GM19035 (cell line): ENCODE data around the gene RBMS1.

Source experiments
- ATAC-seq: cut with Tn5 transposase; IDR thresholded peaks from one replicate; pipeline ENCODE4 v1.9.1; 2021; ENCODE audit not compliant: unreplicated experiment

Gene RBMS1

DNA sequence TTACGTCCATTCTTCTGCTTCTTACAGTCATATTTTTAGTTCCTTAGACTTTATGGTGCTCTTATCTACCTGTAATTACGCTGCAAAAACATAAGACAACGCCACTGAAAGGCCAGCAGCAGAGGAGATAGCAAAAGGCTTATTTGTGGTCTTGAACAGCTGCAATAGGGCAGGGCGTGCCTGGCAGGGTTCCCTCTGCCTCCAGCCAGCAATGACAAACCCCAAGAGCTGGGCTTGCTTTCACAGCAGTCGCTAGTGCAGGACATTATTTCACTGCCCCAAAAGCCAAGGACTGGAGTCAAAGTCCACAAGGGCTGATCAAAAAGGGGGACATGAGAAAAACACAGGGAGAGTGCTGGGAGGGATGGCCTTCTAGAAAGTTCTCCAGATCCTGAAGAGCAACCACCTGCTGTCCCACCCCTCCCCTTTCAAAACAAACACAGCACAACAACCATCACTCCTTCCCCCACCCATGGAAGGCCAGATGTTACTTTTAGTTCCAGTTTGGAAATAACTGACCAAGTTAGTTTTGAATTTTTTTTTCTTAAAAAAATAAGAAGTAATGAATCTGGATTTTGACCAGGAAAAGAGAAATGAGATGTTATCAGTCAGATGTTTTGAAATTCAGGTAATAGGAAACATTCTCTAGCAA is 127.8 kb downstream of the RBMS1 start:
- no peak for ATAC-seq

DNA sequence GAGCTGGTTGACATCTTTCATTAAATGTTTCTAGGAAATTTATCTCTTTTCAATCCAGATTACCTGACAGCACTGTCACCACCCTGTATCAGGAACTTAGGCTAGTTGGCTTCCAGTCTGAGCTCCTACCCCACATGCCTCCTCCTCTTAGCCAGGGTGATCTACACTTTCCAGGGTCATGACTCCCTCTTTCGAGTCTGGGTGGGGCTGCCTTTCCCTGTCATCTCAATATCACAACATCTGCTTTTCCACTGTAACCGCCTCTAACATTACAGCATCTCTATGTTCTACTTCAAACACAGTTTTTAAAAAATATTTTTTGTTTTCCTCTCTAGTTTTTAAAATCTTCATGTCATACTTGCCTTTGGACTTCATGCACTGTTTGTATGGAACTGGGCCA is 129.2 kb downstream of the RBMS1 start:
- no peak for ATAC-seq

DNA sequence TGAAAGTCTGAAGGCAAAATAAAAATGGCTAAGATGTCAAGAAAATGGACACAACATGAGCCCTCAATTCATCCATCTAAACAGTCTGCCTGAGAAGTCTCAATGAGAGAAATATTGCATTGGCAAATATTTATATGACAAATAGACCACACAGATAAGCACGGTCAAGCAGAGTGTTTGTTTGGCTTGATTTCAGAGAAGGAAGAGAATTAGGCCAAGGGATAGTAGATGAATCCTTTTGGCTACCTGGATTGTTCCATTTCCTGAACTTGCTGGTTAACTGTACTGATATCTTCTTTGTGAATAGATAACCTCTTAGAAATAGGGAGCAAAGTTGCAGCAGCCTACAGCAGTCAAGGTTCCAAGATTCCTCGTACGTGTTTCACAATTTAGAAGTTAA is 129.6 kb downstream of the RBMS1 start:
- ATAC-seq, result no peak

DNA sequence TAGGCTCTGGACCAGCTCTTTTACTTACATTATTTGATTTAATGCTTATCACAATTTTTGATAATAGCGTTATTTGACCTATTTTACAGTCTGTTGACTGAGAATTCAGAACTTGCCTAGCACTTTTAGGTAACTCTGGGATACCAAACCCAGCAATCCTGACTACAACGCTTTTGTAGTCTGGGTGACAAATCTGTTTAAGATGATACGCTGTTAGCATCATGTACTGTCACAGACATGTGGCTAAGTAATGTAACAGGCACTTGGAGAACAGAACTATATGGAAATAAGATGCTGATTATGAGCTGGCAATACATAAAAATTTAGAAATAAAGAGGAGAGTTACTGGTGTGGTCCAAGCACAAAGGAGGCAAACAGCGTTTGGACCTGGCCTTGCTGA is 130.6 kb downstream of the RBMS1 start:
- no peak for ATAC-seq

DNA sequence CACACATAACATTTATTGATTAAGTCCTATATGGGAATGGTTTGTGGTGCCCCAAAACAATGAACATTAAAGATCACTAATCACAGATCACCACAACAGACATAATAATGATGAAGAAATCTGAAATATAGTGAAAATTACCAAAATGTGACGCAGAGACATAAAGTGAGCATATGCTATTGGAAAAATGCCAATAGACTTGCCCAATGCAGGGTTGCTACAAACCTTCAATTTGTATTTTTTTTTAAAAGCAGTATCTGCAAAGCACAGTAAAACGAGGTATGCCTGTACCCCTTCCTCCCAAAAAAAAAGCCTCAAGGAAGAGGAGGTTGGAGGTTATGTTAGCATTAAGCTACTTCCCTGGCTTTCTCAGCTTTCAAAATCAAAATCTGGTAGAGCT is 131.1 kb downstream of the RBMS1 start:
- ATAC-seq, result no peak

DNA sequence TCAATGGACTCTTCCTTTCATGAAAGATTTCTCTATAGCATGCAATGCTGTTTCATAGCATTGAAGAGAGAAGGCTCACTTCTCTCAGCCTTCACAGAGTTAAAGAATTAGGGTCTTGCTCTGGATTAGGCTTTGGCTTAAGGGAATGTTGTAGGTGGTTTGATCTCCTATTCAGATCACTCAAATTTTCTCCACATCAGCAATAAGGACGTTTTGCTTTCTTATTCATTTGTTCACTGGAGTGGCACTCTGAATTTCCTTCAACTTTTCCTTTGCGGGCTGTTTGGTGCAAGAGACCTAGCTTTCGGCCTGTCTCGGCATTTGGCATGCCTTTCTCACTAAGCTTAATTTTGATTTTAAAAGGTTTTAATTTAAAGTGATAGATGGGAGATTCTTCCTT is 131.6 kb downstream of the RBMS1 start:
- ATAC-seq, result no peak

DNA sequence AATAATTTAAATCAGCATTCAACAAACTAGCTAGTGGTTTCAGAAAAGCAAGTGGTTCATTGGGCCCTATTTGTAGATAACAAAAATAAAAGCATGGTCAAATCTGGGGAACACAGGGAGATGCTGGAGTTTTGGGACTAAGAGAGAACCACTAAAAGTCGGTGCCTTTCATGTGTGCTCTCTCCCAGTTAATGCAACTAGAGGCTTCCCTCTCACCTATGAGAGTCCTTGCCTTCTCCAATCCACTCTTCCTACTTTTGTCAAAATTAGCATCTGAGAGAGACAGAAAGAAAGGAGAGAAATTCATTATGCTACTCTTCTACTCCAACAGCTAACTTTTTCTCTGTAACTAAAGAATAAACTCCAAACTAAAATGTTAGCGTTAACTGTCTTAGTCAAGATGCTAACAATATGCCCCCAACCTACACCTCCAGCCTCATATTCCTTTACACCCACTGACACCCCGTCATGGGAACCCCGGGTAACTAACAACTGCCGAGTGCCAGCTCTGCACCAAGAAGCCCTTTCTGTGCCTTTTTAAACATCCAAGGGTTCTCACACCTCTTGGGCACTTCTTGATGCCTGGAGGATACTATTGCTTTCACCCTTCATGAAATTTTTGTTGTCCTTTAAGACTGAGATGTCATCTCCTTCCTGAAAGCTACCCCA is 133.4 kb downstream of the RBMS1 start:
- no peak for ATAC-seq

DNA sequence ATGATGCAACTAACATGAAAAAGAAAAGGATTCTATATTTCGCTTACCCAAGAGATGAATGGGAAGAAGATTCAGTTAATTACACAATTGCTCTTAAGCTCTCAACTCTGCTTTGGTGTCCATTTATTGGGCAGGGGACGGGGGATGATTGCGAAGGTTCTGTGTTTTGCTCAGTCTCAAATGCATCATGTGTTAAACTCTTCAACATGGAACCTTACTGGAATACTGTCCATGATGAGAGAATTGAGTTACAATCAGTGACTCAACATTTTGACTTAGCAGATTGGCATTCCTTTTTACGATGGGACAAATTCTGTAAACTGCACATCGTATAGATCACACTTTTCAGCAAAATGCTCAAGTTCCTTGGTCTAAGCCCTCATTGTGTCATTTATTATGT is 135.6 kb downstream of the RBMS1 start:
- ATAC-seq, result no peak

DNA sequence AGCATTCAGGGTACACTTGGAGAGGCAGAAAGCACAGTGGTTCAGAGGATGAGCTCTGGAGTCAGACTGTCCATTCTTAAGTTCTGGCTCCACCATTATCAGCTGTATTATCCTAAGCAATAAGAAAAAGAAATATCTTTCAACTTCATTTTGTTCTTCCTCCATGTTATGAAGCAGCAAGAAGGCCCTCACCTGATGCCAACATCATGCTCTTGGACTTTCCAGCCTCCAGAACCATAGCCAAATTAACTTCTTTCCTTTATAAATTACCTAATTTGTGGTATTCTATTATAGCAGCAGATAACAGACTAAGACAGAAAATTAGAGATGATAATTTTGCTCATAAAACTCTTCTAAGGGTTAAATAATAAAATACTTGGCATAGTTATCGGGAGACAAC is 137.1 kb downstream of the RBMS1 start:
- no peak for ATAC-seq

DNA sequence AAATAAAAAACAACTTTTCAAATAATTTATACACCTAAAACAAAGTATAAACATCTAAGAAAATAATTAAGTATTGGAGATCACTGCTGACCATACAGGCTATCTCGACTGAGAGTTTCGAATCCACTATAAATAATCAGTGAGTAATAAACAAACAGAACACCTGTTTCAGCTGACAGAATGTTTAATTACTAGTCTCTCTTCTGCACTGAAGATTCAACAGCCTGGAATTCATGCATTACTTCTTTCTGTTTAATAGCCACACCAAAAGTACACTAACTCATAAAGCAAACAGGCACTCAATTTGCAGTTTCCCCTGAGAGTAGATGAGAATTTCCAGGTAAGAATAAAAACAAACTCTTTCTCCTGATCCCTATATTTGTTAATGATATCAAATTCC is 138.5 kb downstream of the RBMS1 start:
- no peak for ATAC-seq

DNA sequence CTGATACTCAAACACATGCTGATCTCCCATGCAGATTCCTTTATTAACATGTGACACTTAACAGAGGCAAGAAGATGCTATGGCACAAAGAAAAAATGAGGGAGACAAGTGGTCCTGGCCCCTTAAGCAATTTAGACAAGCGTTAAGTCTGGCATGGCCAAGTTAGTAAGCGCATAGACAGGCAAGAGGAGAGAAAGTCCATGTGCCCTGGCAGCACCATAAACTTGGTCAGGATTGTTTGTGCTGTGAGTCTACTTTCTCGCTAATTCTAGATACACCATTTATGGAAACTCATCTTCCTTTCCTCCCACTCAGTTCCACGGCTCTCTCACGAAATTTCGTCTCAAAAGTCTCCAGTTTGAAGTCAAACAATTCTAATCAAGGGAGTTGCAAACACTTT is 138.9 kb downstream of the RBMS1 start:
- no peak for ATAC-seq

DNA sequence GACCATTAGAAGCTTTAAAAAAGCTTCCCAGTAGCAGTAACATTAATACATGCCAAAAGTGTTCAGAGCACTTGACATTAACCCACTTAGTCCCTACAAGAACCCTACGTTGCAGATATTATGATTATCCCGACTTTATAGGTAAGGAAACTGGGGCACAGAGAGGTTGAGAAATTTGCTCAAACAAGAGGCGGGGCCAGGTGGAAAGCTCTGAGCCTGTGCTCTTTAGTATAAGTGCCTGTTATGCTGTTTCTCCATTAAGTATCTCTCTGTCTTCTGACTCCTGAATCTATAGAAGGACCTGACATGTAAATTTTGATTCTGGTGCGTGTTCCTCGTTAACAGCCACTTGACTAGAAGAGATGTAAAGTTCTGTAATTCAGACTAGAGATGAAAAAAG is 139.8 kb downstream of the RBMS1 start:
- no peak for ATAC-seq

DNA sequence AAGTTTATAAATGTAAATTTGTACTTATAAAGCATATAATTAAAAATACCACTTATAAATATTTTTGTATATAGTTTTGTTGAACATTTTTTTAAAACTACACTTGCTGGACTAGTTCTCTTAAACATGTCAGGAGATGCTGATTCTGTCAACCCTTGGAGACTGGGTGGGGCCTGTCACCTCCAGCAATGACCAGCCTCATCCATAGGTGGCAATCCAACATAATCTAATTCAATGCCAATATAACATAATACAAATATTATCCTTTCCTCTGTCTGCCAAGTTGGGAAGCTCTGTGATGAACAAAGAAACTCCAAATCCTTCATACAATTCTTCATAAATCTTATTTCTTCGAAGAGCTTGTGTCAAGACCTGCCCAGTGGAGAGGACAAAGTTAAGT is 140.4 kb downstream of the RBMS1 start:
- no peak for ATAC-seq

DNA sequence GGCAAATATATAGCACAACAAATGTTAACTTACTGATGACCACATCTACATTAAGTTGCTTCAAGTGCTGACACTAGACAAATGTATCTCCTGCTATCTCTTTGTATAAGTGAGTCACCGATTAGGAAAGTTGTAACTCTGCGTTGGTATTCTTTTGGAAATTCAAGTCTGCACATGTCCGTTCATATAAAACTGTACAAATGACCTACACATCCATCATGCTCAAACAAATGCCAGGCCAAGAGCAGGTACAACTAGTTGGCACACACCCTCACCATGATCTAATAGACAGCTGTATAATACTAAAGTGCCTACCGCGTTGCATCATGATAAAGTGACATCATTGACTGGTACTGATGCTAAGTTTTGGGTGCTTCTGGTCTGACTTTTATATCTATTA is 141.1 kb downstream of the RBMS1 start:
- ATAC-seq, result no peak

DNA sequence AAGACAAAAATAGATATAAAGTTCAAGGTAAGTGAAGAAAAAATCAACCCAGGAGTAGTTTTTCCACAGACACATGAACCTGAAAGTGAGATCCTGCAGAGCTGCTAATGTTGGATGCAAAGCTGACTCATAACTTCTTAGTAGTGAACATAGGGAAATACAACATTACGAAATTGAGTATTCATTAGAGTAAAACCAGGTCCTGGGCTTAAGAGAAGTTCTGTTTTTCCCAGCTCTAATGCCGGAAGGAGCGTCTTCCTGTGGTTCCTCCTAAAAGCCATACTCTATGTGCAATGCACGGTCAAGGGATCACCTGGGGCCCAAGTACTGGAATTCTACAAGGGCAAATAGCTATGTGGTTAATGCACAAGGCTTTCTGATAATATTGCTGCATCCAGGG is 141.7 kb downstream of the RBMS1 start:
- no peak for ATAC-seq

DNA sequence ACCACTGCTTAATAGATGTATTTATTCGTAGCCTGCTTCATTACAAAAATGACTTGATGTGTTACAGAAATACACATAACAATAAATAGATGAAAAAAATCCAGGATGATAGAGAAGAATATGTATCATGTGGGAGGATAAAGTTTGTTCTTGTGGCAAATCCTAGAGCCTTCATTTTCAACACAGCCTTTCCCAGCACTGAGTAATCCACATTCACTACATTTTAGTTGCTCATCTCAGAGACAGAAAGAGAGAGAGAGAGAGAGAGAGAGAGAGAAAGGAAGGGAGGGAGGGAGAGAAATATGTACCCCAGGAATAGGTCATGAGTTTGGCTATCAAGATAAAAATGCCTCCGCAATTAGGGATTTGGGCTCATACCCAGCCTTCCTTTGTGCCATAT is 144.3 kb downstream of the RBMS1 start:
- no peak for ATAC-seq

DNA sequence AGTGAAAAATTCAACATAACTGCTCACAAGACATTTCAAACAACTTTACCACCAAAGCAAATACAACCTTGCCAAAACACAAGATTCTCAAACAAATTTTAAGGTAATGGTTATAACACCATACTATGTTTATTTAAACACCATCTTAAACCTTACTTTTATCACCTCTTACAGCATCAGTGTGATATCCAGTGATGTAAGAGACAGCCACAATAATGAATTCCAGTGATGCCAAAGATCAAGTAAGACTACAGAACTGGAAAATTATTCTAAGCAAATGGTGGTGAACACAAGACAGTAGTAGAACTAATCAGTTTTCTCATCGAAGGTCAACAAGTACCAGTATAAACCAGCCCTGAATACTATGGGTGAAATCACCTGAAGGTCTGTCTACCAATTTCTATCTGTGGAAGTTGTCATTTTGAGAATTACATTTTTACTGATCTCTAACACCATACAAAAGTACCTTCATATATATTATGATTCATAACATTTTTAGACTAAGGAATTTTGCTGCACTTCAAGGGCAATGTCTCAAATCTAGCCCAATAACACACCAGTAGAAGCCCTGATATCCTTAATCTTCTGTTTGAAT is 146.2 kb downstream of the RBMS1 start:
- ATAC-seq, result no peak

DNA sequence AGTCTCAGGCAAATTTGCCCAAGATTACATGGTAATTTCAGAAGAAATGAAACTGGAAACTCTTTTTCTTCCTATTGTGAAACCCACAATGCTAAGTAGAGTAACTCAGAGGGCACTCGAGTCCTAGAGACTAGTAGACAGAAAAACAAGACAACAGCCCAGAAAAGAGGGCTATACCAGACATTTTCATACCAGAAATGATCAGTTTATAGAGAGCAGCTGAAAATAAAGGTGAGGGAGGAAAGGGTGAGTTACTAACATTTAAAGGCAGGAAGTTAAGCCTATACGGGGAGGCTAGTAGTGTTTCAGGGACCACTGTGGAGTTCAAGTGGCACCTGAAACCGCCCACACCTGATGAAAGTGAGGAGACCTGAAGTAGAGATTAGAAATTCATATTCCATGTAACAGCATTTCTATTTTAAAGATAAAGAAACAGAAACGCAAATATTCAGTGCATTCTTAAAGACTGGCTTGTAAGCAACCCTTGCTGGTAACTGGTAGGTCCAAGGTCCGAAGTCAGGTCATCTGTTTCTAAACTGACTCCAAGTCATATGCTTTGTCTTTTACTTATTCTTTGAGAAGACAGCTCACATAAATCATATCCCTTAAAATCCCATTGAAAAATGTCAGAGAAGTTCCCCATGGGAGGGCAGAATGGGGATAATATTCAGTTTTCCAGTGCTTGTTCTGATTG is 148.4 kb downstream of the RBMS1 start:
- ATAC-seq, result no peak

DNA sequence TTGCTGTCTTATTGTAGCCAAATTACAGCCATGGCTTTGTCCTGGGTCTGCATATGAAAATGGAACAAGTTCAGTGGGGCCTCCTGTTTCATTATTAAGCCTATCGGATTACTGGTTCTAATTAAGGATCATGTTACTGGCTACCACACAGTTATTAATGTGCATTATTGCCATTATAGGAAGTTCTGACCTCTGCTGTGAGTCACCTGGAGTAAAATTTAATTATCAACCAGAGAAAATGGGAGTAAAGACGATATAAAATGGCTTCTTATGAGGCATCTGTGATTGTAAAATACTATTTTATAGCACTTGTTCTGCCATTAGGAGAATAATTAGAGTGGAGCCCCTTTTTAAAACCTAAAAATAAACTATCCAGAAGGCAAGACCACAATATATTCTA is 150.2 kb downstream of the RBMS1 start:
- ATAC-seq, result no peak

DNA sequence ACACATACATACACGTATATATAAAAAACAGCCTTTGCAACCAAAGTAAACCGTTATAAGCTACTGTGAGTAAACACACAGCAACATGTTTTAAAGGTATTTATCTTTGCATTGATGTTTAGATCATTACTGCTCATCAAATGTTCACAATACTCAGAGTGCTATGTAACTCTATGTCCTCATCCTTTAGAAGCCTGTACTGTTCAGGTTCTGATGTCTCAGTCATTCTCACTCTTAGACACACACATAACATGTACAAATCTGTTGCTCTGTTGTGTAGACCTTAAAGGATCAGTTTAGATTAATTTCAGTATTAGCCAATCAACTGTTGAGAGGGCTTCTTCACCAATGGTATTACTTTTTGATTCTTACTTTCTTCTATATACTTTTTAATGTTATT is 153.9 kb downstream of the RBMS1 start:
- ATAC-seq, result no peak

DNA sequence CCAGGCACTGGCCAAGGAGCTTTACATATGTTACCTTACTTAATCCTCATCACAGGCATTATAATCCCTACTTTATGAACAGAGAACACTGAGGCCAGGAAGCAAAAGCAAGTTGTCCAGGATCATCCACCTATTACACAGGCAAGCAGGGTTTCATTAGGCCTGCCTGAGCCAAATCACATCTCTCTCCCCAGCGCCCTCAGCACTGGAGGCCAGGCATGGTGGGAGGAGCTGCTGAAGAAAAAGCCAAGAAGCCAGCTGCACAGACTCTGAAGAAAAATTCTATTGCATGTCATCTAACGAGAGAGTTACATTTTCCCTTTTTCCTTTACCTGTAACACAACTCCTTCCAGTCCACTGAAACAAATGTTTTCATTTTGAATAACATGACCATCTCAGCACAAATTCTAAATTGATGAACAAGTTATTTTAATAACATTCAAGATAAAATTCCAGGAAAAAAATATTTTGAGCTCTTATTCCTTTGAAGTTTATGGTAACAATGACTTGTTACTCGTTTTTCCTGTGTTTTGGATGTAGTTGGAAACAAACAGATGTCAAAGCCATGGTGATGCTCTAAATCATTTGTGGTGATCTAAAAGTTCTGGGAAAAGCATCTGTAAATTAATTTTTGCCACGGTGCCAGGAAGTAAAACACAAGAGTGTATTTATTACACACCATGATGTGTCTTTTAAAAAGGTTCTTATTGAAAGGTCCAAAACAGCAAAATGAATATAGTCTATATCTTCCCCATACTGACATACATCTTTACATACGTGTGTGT is 154.5 kb downstream of the RBMS1 start:
- no peak for ATAC-seq
